GM23338 (cell line): ENCODE data around the gene ITFG1. TPM values are rescaled to one million over a fixed set of nuclear protein-coding genes. Genes with fewer than 3 reads are reported as not detected.

Experiments used
- ATAC-seq: fragments of 200-7000 bp; cut with Tn5 transposase; 3 replicates; pipeline ENCODE4 v1.9.1; 2020
- DNase-seq: peaks from one replicate; pipeline ENCODE4 v3.0.0-alpha.2; 2015; ENCODE audit warnings: low spot score
- H2AFZ ChIP-seq: fragments of 200-600 bp; sonication (generic); 2 replicates; pipeline ENCODE4 v1.8.0; 2016; ENCODE audit warnings: antibody characterized with exemption, mild to moderate bottlenecking, moderate library complexity
- H3F3A ChIP-seq: fragments of 200-600 bp; sonication (generic); replicated peaks from 2 replicates; pipeline ENCODE4 v1.8.0; 2017; ENCODE audit warnings: antibody characterized with exemption, mixed run types, low read depth
- H3K27ac ChIP-seq: fragments of 200-600 bp; sonication (generic); 2 replicates; pipeline ENCODE4 v1.6.1; 2016; ENCODE audit warnings: low read depth
- H3K27me3 ChIP-seq: fragments of 200-600 bp; sonication (generic); 2 replicates; pipeline ENCODE4 v1.8.0; 2016; ENCODE audit warnings: mild to moderate bottlenecking, mixed run types, moderate library complexity; ENCODE audit not compliant: insufficient read depth
- H3K36me3 ChIP-seq: fragments of 200-600 bp; sonication (generic); 2 replicates; pipeline ENCODE4 v1.8.0; 2016; ENCODE audit warnings: mild to moderate bottlenecking; ENCODE audit not compliant: insufficient read depth
- H3K4me1 ChIP-seq: fragments of 200-600 bp; sonication (generic); 2 replicates; pipeline ENCODE4 v1.8.0; 2016; ENCODE audit warnings: mild to moderate bottlenecking, moderate library complexity; ENCODE audit not compliant: insufficient read depth
- H3K4me2 ChIP-seq: fragments of 200-600 bp; sonication (generic); 2 replicates; pipeline ENCODE4 v1.7.1; 2017; ENCODE audit warnings: mixed run types
- H3K4me3 ChIP-seq: fragments of 200-600 bp; sonication (generic); 2 replicates; pipeline ENCODE4 v1.6.1; 2016; ENCODE audit warnings: mixed run types
- H3K79me2 ChIP-seq: fragments of 200-600 bp; sonication (generic); replicated peaks from 2 replicates; pipeline ENCODE4 v1.8.0; 2017; ENCODE audit warnings: mild to moderate bottlenecking; ENCODE audit not compliant: insufficient read depth
- H3K9me2 ChIP-seq: fragments of 200-600 bp; sonication (generic); 2 replicates; pipeline ENCODE4 v1.8.0; 2017; ENCODE audit not compliant: insufficient read depth
- H4K20me1 ChIP-seq: fragments of 200-600 bp; sonication (generic); replicated peaks from 2 replicates; pipeline ENCODE4 v1.8.0; 2017; ENCODE audit warnings: mild to moderate bottlenecking; ENCODE audit not compliant: insufficient read depth
- H3K27ac Mint-ChIP-seq: 2 replicates; pipeline ENCODE4 v1.8.0; 2020; ENCODE audit warnings: inconsistent platforms, mild to moderate bottlenecking, moderate library complexity, mixed read lengths
- H3K27me3 Mint-ChIP-seq: 3 replicates; pipeline ENCODE4 v1.8.0; 2022; ENCODE audit warnings: low read depth, mild to moderate bottlenecking, moderate library complexity, mixed read lengths, inconsistent platforms; ENCODE audit not compliant: insufficient read depth, poor library complexity
- H3K36me3 Mint-ChIP-seq: 3 replicates; pipeline ENCODE4 v1.8.0; 2021; ENCODE audit warnings: low read depth, mild to moderate bottlenecking, inconsistent platforms, moderate library complexity, mixed read lengths
- H3K4me1 Mint-ChIP-seq: 3 replicates; pipeline ENCODE4 v1.8.0; 2020; ENCODE audit warnings: mild to moderate bottlenecking, inconsistent platforms, mixed read lengths
- H3K4me3 Mint-ChIP-seq: 3 replicates; pipeline ENCODE4 v1.8.0; 2021; ENCODE audit warnings: moderate library complexity, mild to moderate bottlenecking, inconsistent platforms, mixed read lengths
- H3K9me3 Mint-ChIP-seq: 3 replicates; pipeline ENCODE4 v1.8.0; 2020; ENCODE audit warnings: moderate library complexity, mild to moderate bottlenecking, inconsistent platforms, mixed read lengths
- CREB1 ChIP-seq: fragments of 250-450 bp; sonication (Bioruptor Pico); IDR thresholded peaks from 2 replicates; pipeline ENCODE4 v1.5.0; 2020; ENCODE audit warnings: low read depth, mild to moderate bottlenecking, moderate library complexity
- ETS1 ChIP-seq: IDR thresholded peaks from 2 replicates; pipeline ENCODE4 v1.6.1; 2016; ENCODE audit warnings: antibody characterized with exemption
- EZH2 ChIP-seq: fragments of 200-600 bp; sonication (generic); IDR thresholded peaks from one replicate; pipeline ENCODE4 v1.8.0; 2017; ENCODE audit warnings: antibody characterized with exemption, mild to moderate bottlenecking, low read depth; ENCODE audit not compliant: unreplicated experiment
- EZH2phosphoT487 ChIP-seq: fragments of 200-600 bp; sonication (generic); IDR thresholded peaks from one replicate; pipeline ENCODE4 v1.8.1; 2018; ENCODE audit warnings: antibody characterized with exemption; ENCODE audit not compliant: unreplicated experiment
- JUNB ChIP-seq: IDR thresholded peaks from one replicate; pipeline ENCODE4 v1.6.1; 2016; ENCODE audit warnings: antibody characterized with exemption; ENCODE audit not compliant: unreplicated experiment
- NANOG ChIP-seq: IDR thresholded peaks from 2 replicates; pipeline ENCODE4 v1.6.1; 2016; ENCODE audit warnings: antibody characterized with exemption, borderline replicate concordance
- POLR2AphosphoS5 ChIP-seq: IDR thresholded peaks from 2 replicates; pipeline ENCODE4 v1.6.1; 2016; ENCODE audit warnings: antibody characterized with exemption, low read depth
- REST ChIP-seq: IDR thresholded peaks from one replicate; pipeline ENCODE4 v1.6.1; 2018; ENCODE audit warnings: antibody characterized with exemption; ENCODE audit not compliant: unreplicated experiment
- ZNF114 ChIP-seq: fragments of 250-450 bp; sonication (Bioruptor Pico); IDR thresholded peaks from 2 replicates; pipeline ENCODE4 v1.5.0; 2020; ENCODE audit warnings: mild to moderate bottlenecking, moderate library complexity
- ZNF331 ChIP-seq: fragments of 250-450 bp; sonication (Bioruptor Pico); IDR thresholded peaks from 2 replicates; pipeline ENCODE4 v1.5.0; 2020; ENCODE audit warnings: low read depth, mild to moderate bottlenecking, moderate library complexity
- polyA plus RNA-seq: library from polyadenylated mRNA; unstranded; fragments of >200 nt; fragmentation: Nextera tagmentation; extraction: Ambion mirVana; gene quantifications from 2 replicates; pipeline ENCODE4 v1.2.1, GENCODE V29; 2016
- total RNA-seq: library from RNA; depleted of rRNA; stranded (reverse); fragments of >200 nt; shearing (Covaris generic); gene quantifications from 2 replicates; pipeline ENCODE4 v1.2.3, GENCODE V29; 2014
- TF ChIP-seq, protein P1 (sequence below), 2 experiments: fragments of 200-600 bp in 1 of 2; sonication (generic) in 1 of 2; conservative IDR thresholded peaks; 2 replicates each; pipeline versions ENCODE4 v1.5.1 to v1.6.1; 2016 to 2017; ENCODE audit warnings: antibody characterized with exemption in 2 of 2, low read depth in 2 of 2, mild to moderate bottlenecking in 2 of 2, moderate library complexity in 1 of 2

ITFG1 gene
- total and polyA plus RNA-seq, 2 experiments from 2014 or later, result 18.5 to 26.9 TPM

DNA sequence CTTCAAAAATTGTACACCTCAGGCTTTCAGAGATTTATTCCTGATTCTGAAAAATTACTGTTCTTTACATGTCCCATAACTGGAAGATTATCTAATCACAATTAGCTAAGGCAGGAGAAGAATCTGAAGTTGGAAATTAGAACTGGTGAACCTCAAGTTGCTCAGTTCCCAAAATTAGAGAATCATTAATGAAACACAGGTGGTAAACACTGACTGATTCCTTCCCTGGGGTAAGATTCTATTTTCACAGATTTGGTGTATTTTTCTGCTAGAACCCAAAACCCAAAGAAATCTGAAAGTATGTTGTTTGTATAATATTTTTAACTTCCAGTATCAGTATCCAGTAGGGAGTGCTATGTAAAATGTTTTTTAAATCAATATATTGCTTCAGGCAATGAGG lies 26.0 kb upstream of the ITFG1 start:
- Histone ChIP-seq H3K27ac (no peak overlapping the region), H3K27me3 (no peaks in the 10 kb centered on the region), H4K20me1 (no peaks in the 10 kb centered on the region), H3K4me1 (peaks cover 4% of the 10 kb centered on the region), H3K79me2 (peaks cover 28% of the 10 kb centered on the region), H3K4me2 (no peak overlapping the region), H3K36me3 (peaks cover 11% of the 10 kb centered on the region; the same call in 1 of the 2 replicates), H3F3A (no peaks in the 10 kb centered on the region), H3K4me3 (no peak overlapping the region), H2AFZ (no peak overlapping the region), H3K9me2 (no peaks in the 10 kb centered on the region)
- Mint-ChIP-seq H3K4me1 (peaks cover 1% of the 10 kb centered on the region; the same call in 2 of the 3 replicates), H3K4me3 (no peak overlapping the region), H3K9me3 (peaks cover 36% of the 10 kb centered on the region), H3K27ac (no peak overlapping the region), H3K36me3 (peaks cover 43% of the 10 kb centered on the region), H3K27me3 (no peaks in the 10 kb centered on the region)
- no peak for ATAC-seq
- DNase-seq, result no peak
- TF ChIP-seq ZNF114 (CRISPR knock-in tag), result no peak
- no peak for TF ChIP-seq POLR2AphosphoS5
- no peak for TF ChIP-seq CREB1 (CRISPR knock-in tag)
- TF ChIP-seq NANOG, result no peak
- TF ChIP-seq REST, result no peak
- no peak for TF ChIP-seq EZH2
- TF ChIP-seq EZH2phosphoT487, result no peak
- TF ChIP-seq JUNB, result no peak
- no peak for TF ChIP-seq ETS1
- TF ChIP-seq, protein P1, sequence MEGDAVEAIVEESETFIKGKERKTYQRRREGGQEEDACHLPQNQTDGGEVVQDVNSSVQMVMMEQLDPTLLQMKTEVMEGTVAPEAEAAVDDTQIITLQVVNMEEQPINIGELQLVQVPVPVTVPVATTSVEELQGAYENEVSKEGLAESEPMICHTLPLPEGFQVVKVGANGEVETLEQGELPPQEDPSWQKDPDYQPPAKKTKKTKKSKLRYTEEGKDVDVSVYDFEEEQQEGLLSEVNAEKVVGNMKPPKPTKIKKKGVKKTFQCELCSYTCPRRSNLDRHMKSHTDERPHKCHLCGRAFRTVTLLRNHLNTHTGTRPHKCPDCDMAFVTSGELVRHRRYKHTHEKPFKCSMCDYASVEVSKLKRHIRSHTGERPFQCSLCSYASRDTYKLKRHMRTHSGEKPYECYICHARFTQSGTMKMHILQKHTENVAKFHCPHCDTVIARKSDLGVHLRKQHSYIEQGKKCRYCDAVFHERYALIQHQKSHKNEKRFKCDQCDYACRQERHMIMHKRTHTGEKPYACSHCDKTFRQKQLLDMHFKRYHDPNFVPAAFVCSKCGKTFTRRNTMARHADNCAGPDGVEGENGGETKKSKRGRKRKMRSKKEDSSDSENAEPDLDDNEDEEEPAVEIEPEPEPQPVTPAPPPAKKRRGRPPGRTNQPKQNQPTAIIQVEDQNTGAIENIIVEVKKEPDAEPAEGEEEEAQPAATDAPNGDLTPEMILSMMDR (conservative IDR thresholded peaks at IDR 0.05; ENCODE audit: low read depth in 2 of 2), result no peak

- DNase-seq (no peak), ATAC-seq (no peak)
- H3F3A ChIP-seq, result no peaks in the 10 kb centered on the region
- Mint-ChIP-seq H3K27ac (no peak overlapping the region), H3K27me3 (peaks cover 2% of the 10 kb centered on the region), H3K9me3 (peaks cover 5% of the 10 kb centered on the region; the same call in 1 of the 3 replicates), H3K4me1 (no peaks in the 10 kb centered on the region), H3K36me3 (peaks cover 12% of the 10 kb centered on the region), H3K4me3 (no peak overlapping the region)
- H3K36me3 ChIP-seq, result no peaks in the 10 kb centered on the region
- H2AFZ ChIP-seq, result no peak overlapping the region
- H4K20me1 ChIP-seq, result no peaks in the 10 kb centered on the region
- no peak overlapping the region for H3K4me2 ChIP-seq
- no peak overlapping the region for H3K27ac ChIP-seq
- H3K9me2 ChIP-seq, result no peaks in the 10 kb centered on the region
- H3K4me3 ChIP-seq, result no peak overlapping the region
- H3K79me2 ChIP-seq, result peaks cover 26% of the 10 kb centered on the region
- H3K4me1 ChIP-seq, result no peaks in the 10 kb centered on the region
- H3K27me3 ChIP-seq, result no peaks in the 10 kb centered on the region
- no peak for TF ChIP-seq ZNF331
Measured at GRCh38 chr16:47483616-47484015, 22.8 kb upstream of the ITFG1 start.
